Renal cortical epithelial cell (primary cell): Measurements from ENCODE around the gene ENPP4. TPM values are rescaled to one million over a fixed set of nuclear protein-coding genes. Genes with fewer than 3 reads are reported as not detected.
A peak's percentile ranks its signal among the peaks of the same experiment; 100 is the strongest.
"Not testable (repeated sequence)": the region's sequence is repeated elsewhere in the genome, so short reads cannot be mapped to it uniquely, and the experiment has no call there.

Source experiments
- DNase-seq: peaks from one replicate; pipeline ENCODE4 v3.0.0-alpha.2; 2011; ENCODE audit warnings: low read depth
- total RNA-seq: library from RNA; depleted of rRNA; stranded (reverse); fragments of >200 nt; gene quantifications from 2 replicates; pipeline ENCODE4 v1.2.3, GENCODE V29; 2014

The ENPP4 gene, protein sequence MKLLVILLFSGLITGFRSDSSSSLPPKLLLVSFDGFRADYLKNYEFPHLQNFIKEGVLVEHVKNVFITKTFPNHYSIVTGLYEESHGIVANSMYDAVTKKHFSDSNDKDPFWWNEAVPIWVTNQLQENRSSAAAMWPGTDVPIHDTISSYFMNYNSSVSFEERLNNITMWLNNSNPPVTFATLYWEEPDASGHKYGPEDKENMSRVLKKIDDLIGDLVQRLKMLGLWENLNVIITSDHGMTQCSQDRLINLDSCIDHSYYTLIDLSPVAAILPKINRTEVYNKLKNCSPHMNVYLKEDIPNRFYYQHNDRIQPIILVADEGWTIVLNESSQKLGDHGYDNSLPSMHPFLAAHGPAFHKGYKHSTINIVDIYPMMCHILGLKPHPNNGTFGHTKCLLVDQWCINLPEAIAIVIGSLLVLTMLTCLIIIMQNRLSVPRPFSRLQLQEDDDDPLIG
- 9.1 and 25.5 TPM in 2 replicates for total RNA-seq

DNA sequence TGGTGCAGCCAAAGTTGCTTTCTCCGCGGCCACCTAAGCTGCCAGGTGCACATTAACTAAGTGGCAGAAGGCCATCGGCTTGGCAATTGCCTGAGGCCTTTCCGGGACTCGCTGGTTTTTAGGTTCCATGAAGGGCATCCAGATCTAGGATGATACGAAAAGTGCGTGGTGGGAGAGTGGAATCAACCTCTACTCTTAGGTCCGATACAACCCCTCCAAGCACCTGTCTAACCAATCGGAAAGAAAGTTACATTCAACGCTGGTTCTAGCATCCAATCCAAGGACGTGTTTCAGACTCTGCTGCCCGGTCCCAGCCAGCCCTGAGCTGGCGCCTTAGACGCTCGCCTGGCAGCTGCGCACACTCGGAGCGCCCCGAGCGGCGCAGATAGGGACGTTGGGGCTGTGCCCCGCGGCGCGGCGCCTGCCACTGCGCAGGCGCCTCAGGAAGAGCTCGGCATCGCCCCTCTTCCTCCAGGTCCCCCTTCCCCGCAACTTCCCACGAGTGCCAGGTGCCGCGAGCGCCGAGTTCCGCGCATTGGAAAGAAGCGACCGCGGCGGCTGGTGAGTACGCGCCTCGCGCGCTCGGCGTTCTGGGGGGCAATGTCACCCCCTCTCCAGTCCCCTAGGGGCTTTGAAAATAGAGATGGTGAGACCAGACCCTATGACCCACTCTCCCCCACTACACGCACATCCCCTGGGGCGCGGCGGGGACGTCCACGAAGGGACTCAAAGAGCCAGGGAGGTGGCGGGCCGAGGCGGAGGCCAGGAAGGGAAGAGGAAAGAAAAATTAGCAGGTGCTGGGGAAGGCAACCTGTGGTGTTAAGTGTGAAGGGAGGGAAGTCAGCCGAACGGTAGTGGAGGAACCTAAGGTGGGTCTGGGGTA lies at the start of gene ENPP4:
ENPP4 (plus strand) TSS at position 361 of the 883 bp plus-strand sequence. CDS start 9,595 bp downstream, outside the sequence.
- peak; percentile 92 for DNase-seq

DNA sequence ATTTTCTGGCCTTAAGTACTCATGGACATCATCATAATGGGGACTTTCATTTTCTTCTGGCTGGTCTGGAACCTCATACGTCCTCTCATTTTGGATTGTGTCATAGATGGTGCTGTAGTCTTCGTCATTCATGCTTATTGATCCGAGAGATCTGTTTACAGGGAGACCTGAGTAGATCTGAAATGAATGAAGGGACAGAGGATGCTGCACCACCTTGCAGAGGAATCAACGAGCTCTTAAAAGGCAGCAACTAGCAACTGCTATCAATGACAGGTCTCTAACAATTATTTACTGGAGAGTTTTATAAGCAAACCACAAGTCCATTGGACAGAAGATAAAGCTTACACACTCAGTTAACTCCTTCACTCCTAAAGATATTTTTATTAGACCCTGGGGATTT lies 49.7 kb upstream of the ENPP4 start:
- DNase-seq = peak; percentile 21

DNA sequence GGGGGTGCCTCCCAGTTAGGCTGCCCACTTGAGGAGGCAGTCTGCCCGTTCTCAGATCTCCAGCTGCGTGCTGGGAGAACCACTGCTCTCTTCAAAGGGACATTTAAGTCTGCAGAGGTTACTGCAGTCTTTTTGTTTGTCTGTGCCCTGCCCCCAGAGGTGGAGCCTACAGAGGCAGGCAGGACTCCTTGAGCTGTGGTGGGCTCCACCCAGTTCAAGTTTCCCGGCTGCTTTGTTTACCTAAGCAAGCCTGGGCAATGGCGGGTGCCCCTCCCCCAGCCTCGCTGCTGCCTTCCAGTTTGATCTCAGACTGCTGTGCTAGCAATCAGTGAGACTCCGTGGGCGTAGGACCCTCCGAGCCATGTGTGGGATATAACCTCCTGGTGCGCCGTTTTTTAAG lies 44.1 kb upstream of the ENPP4 start:
- not testable (repeated sequence) for DNase-seq

DNA sequence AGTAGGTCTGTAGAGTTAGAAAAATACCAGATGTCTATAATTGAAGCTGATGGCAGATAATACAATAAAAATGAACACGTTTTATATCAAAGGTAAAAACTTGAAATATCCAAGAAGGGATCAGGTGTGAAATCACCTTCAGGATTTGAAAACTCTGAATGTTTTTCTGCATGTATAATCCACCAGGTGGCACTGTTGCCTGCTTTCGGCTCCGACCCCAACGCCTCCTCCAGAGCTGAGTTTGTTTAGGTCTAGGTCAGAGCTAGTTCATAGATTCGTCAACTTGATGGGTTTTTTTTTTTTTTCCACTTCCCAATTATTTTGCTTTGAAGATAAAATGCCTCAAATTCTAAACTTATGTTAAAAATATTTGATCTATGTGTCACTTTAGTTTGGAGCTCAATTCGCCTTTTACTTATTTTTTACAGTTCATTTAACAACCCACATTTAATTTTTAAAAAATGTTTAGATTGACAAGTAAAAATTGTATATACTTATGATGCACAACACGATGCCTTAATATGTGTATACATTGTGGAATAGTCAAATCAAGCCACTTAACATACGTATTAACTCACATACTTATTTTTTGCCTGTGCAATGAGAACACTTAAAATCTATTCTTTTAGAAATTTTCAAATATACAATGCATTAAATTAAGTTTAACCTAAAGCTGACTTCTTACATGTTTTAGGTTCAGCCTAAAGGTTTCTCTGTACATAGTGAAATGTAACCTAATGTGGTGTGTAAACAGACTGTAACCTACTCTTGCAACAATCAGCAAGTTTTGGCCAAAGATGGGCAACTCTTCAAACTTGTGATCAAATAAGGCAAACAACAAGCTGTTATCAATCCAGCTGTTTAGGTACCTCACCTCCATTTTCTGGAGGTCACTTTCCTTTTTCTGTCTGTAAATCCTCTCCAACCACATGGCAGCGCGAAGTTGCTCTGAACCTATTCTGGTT lies 39.4 kb upstream of the ENPP4 start:
- DNase-seq = peak; percentile 48

DNA sequence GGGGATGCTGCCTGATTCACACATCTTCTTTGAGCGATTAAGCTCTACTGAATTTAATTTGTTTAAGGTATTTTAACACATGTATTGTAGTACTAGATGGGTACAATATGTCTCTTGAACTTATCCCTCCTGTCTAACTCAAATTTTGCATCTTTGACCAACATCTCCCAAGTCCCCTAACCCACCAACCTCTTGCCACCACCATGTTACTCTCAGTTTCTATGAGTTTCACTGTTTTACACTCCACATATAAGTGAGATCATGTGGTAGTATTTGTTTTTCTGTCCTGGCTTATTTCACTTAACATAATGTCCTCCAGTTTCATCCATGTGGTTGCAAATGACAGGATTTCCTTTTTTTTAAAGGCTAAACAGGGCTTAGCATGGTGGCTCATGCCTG lies 38.7 kb upstream of the ENPP4 start:
- DNase-seq = no peak

DNA sequence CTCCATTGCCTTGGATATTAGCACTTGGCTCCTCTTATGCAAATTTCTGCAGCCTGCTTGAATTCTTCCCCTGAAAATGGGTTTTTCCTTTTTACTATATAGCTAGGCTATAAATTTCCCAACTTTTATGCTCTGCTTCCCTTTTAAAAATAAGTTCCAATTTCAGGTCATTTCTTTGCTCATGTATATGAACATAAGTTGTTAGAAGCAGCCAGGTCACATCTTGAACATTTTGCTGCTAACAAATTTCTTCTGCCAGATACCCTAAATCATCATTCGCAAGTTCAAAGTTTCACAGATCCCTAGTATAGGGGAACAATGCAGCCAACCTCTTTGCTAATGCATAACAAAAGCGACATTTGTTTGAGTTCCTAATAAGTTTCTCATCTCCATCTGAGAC lies 34.5 kb upstream of the ENPP4 start:
- DNase-seq = no peak

DNA sequence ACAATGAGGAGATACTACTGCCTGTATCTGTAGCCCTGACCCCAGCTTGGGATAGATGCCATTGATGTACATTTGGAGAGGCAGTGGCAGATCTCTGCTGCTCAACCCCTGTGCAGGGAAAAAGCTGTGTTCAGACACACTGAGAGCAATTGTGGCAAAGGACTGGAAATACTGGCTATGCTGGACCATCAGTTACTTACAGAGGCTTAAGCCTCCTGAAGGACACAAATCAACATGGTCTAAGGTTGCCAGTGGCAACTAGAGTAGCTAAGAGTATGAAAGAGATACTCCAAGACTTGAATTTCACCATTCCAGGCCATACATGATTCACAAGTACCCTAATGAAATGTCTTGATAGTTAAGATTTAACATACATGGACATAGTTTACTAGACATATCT lies 32.4 kb upstream of the ENPP4 start:
- DNase-seq = no peak

DNA sequence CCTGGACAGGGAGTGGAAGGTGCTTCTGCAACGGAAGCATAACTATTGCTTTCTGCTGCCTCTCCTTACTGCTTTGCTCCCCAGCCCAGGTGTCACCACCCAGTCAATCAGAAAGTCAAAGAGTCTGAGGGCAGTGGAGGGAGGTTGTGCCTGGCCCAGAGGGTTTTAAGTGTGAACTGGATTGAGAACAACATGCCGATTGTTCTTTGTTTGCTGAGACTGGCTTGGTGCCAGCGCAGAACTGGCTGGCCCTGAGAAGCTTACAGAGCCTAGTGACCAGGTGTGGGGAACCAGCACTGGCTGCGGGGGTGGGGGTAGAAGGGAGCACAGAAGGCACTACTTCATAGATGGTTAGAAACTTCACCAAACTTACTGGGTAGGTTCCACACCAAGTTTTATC lies 31.1 kb upstream of the ENPP4 start:
- DNase-seq = peak; percentile 37

DNA sequence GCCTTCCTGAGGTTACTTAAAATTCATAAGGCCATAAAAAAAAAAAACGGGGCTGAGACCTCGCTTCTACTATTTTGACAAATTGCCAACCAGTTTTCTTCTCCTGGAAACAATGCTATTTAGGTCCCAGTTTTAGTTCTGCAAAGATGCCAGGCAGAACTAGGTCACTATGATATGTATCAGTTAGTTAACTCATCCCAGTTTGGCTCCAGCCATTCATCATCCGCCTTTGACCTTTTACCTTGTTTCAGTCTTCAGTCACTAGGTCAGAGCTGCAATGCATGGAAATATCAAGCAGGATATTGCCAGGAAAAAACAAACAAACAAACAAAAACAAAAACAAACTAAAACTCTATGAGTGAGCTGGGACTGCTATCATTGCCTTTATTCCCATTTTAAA lies 29.8 kb upstream of the ENPP4 start:
- DNase-seq = no peak

DNA sequence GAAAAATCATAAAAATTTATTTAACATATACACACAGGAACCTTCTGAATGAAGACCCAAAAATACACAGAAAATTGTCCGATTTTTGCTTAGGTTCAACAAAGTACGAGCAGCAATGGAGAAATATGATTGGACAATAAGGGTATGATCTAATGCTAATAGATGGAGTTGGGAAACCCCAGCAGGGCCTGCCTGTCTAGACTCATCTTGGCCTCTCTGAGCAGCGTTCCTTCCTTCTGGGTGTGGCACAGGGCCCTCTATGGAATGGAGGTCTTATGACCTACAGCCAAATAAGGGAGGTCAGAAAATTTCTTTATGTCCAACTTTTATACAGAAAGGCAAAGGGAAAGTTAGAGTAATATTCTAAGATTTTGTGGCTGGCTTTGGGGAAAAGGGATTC lies 27.7 kb upstream of the ENPP4 start:
- no peak for DNase-seq

DNA sequence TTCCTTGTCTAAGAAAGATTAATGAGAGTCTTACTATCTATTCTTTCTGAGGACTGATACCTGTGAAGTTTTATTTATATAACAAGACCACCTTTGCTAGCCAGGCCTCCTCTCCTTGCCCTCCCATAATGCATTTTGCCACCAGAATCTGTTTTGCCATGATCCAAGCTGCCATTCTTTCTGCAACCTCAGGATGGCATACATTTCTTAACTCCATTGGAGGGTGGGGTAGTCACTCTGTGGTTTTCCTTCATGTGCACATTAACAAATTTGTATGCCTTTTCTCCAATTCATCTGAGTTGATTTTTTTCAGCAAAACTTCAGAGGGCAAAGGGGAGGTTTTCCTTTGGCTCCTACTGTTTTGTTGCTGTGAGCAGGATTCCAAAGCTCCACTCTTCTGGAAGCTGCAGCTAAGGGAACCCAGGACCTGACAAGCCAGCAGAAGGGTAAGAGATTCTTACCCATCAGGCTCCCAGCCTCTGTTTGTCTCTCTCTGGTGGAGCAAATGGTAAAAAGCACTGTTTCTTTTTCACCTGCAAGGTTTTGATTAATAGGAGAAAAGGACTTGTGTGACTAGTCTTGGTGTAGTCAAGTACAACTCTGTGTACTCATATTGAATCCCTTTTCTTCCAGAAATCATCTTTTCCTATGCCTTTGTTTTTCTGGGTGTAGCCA lies 26.2 kb upstream of the ENPP4 start:
- DNase-seq = peak; percentile 42

DNA sequence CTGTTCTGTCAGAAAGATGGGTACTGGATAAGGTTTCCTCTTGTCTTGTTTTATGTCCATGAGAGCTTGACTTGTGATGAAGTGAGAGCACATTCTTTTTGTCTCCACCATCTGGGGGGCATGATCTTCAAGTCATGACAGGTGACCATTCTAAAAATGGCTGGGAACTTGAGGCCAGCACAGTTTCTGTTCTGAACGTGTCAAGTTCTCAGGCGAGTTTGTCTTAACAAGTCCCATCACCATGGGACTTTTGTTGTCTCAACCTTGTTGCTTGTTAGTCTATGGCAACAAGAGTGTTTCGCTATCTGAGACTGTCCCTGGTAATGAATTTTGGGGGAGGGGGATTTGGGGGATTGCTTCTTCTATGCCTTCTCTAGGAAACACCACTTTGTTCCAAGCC lies 25.6 kb upstream of the ENPP4 start:
- no peak for DNase-seq

DNA sequence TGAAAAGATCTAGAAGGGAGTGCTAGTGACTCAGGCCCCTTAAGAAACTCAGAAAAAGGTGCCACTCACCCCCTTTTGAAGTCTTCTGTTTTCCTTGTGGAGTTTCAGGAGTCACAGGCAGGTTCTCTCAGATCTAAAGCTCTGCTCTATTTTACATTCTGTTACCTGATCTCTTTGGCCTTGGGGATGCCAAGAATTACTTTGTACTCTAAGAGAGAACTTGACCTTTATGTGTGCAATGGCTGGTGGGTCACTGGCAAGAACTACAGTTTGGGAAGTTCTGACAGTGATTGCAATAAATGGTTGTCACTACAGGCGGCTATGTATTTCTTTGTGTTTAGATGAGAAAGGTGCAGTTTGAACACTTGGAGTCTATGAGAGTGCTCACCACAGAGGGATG lies 24.2 kb upstream of the ENPP4 start:
- DNase-seq = no peak

DNA sequence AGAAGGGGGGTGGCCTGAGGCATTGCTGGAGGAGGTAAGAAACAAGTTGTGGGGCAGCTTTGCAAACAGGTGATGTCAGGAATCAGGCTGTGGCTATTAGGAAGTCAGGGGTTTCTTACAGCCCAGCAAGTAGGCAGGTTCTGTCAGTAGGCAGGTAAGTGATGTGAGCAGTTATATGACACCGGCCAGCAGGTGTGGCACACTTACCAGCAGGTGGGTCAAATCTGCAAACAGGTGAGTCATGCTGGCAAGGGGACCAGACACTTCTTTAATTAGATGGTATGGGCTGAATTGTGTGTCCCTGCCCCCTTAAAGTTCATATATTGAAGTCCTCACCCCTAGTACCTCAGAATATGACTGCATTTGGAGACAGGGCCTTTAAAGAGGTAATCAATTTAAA lies 16.4 kb upstream of the ENPP4 start:
- DNase-seq = peak; percentile 11

DNA sequence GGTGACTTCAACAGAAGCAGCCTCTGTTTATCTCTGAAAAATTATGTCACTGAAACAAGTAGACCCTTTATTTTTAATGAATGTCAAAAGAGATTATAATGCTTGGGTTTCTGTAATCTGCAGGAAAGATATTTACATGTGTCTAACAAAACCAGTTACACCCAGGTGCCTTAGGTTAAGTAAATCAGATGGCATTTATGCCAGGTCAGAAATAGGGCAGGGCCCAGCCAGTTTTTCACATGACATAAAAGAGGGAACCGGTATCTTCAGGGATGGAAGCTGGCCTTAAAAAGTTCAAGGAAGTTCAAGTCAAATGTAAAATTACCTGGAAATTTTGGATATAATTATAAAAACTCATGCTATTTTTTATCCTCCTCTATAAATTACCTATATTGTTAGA lies 14.2 kb upstream of the ENPP4 start:
- DNase-seq = no peak

DNA sequence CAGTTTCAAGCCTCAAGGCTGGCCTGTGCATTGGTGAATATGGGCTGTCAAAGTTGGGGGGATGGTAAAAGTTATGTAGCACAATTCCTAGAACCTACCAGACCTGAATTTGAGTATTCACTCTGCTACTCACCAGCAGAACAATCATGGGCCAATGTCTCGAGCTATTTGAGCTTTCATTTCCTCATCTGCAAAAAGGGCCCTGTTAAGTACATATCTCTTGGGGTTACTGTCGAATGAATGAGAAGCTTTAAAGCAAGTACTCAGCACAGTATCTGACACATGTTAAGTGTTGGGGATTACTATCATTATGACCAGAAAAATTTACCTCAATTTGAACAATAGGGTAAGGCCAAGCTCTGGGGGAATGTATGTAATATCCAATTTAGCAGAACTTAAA lies 13.5 kb upstream of the ENPP4 start:
- no peak for DNase-seq

DNA sequence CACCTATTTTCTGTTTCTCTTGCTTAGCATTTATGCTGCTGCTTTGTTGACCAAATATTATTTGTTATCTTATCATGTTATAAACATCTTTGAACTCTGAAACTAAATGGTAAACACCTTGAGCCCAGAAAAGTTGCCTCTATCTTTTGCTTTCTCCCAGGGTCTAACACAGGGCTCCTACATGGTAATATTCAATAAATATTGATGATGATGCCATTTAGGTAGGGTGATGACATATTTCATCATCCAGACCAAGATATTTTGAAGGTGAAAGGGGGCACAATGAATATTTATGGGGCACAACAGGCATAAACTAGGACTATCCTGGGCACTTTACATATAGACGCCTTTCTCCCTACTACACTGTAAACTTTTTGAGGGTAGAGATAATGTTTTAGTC lies 11.6 kb upstream of the ENPP4 start:
- DNase-seq = no peak

DNA sequence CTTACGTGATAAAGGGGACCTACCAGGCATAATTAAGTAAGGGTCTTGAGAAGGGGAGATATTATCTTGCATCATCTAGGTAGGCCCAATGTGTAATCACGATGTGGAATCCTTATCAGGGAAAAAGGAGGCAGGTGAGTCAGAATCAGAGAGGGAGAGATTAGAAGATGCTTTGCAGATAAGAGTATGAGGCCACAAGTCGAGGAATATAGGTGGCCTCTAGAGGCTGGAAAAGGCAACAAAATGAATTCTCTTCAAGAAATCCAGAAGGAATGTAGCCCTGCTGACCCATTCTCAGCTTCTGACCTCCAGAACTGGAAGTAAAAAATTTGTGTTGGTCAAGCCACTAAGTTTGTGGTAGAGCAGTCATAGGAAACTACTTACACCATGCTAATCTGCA lies 11.0 kb upstream of the ENPP4 start:
- DNase-seq = no peak

DNA sequence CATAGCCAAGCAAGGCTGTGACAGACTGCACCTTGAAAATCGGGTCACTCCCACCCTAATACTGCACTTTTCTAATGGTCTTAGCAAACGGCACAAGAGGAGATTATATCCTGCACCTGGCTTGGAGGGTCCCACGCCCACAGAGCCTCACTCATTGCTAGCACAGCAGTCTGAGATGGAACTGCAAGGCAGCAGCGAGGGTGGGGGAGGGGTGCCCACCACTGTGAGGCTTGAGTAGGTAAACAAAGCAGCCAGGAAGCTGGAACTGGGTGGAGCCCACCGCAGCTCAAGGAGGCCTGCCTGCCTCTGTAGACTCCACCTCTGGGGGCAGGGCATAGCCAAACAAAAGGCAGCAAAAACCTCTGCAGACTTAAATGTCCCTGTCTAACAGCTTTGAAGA lies 10.1 kb upstream of the ENPP4 start:
- not testable (repeated sequence) for DNase-seq

DNA sequence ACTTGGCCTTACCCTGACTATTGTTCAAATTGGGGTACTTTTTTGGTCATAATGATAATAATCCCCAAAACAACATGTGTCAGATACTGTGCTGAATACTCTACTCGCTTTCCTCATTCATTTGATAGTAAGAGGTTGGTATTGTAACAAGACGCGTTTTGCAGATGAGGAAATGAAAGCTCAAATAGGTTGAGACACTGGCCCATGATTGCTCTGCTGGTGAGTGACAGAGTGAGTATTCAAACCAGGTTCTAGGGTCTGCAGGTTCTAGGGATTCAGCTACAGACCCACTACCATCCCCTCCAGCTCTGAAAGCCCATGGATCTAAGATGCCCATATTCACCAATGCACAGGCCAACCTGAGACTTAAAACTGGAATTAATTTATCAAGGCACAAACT lies 1.3 kb upstream of the ENPP4 start:
- DNase-seq = no peak

DNA sequence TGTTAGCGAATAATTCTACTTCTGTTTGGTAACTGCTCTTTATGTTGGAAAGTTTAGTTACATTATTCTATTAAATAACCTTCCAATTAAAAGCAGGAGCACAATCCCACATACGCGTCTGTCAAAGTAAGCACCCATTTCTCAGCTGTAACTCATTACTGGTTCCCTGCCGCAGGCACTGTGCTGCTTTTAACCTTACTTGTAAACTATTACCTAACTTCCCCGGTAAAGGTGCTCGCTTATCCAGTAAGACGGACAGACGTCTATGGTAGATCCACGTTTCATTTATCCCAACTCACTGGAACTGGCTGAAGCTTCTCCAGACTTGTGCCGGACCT lies 529 bp upstream of the ENPP4 start:
- DNase-seq = peak; percentile 29
